Activated T-helper 1 cell treated with Interleukin-2 at 50 U/mL for 16 hours (primary cell): Measurements from ENCODE around the gene STK32B.

ENCODE experiments used
- DNase-seq: peaks from one replicate; pipeline ENCODE4 v3.0.0-alpha.2; 2020; ENCODE audit warnings: low read depth

Gene STK32B

DNA sequence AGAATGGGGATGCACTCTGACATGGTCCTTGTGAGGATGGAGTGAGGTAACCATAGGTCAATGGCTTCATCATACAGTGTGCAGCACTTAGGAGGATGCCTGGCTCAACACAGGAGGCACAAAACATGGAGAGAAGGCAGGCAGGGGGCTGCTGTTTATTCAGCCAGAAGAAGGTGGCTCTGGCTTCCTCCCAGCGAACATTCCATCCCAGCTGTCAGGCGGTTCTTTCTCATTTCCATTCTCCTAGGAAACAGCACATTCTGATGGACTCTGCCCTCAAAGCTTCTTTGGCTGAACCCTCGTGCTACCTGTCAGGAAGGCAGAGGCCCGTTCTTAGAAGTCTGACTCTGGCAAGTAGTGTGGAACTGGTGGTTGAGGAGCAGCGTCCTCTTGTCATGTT lies 18.6 kb downstream of the STK32B start:
- no peak for DNase-seq

- no peak for DNase-seq
Observed at GRCh38 chr4:5072948-5073347, 21.7 kb downstream of the STK32B start.

DNA sequence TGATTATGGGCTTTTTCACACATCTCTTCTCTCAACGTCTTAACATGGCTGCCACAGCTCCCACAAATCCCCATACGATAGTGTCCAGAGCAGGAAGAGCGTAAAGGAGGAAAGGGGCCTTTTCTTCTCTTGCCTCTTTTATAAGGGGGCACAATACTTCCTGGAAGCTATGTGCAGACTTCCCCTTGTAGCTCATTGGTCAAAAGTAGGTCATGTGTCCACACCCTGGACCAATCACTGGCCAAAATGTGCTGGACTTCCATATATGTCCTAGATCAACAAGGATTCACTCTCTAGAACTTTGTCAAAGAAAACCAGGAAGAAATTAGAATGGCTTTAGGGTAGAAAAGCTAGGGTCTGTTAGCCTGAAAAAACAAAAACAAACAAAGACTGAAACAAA lies 26.7 kb downstream of the STK32B start:
- no peak for DNase-seq

GRCh38 chr4:5079581-5079980 lies 28.3 kb downstream of the STK32B start:
- no peak for DNase-seq

DNA sequence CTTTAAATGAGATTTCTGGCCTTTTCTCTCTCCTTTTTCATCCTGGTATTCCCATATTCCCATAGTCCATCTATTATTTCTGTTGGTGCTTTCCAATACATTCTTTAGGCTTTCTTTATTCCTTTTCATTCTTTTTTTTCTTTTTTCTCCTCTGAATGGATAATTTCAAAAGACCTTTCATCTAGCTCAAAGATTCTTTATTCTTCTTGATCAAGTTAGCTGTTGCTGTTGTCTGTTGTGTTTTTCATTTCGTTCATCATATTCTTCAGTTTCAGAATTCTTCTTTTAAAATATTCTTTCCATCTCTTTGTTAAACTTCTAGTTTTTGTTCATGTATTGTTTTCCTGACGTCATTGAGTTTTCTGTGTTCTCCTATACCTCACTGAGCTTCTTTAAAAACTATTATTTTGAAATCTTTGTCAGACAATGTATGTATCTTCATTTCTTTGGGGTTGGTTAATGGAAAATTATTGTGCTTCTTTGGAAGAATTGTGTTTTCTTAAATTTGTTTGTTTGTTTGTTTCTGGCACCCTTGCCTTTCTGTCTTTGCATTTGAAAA lies 30.2 kb downstream of the STK32B start:
- no peak for DNase-seq

DNA sequence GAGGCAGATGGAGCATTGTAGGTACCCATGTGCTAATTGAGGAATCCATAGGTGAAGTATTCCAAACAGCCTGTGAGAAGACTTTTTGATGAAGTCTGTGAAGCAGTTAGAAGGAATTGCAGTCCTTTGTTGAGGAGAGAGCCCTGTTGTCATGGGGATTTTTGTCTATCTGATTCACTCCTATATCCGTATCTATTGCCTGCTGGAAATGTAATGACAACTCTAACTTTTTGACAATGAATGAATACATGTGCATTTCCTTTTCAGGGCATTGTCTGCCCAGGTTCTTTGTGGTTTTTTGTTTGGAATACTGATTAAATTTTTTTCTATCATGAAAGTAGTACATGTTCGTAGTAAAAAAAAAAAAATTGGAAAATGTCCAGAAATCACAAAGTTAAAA lies 31.1 kb downstream of the STK32B start:
- DNase-seq, result no peak

DNA sequence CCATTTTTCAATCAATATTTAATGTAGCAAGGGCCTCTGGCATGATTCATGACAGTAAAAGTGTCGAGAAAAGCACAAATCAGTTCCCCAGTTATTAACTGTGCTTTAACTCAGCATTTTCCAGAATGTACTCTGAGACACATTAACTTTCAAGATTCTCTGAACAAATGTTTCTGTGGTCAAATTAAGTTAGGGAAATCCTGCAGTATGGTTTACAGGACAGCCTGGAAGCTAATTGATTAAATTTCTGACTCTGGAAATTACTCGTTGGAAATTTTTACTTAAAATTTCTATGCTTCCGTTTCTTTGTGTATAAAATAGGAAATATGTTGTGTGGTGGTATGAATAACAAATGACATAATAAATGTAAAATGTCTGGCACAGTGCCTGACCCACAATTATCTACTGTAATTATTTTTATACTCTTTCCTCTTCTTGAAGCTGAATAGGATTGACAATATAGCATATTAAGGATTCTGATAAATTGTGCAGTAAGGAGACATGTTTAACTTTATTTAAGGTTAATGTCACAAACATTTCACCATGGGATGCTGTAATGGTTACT lies 33.7 kb downstream of the STK32B start:
- no peak for DNase-seq

GRCh38 chr4:5086535-5086934 lies 35.3 kb downstream of the STK32B start:
- DNase-seq, result no peak

DNA sequence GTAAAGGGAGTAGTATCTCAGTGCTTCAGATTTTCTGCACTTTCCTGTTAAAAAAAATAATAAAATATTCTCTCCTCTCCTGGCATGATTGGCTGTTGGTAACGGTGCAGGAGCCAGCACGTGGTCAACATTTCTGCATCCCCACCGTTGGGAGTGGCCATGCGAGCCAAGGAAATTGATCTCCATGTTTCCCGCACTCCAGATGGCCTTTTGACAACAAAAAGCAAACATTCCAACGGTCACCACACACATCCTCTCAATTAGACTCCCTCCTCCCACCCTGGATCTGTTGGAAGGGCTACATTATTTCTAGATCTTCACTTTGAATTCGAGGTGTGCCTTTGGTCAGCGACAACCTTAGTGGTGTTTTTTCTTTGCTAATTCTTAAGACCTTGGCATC lies 45.0 kb downstream of the STK32B start:
- DNase-seq, result no peak

GRCh38 chr4:5098176-5098575 lies 46.9 kb downstream of the STK32B start:
- DNase-seq, result no peak

GRCh38 chr4:5100336-5100735 lies 49.1 kb downstream of the STK32B start:
- DNase-seq, result no peak

GRCh38 chr4:5100986-5101385 lies 49.7 kb downstream of the STK32B start:
- DNase-seq, result no peak

GRCh38 chr4:5101571-5101970 lies 50.3 kb downstream of the STK32B start:
- DNase-seq, result no peak

DNA sequence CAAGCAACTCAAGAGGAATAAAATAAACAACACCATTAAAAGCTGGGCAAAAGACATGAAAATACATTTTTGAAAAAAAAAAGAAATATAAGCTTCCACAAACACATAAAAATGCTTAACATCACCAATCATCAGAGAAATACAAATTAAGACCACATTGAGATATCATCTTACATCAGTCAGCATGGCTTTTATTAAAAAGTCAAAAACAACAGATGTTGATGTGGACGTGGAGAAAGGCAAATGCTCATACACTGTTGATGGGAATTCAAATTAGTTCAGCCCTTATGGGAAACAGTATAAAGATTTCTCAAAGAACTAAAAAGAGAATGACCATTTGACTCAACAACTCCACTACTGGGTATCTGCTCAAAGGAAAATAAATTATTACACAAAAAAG lies 59.6 kb downstream of the STK32B start:
- DNase-seq, result no peak

DNA sequence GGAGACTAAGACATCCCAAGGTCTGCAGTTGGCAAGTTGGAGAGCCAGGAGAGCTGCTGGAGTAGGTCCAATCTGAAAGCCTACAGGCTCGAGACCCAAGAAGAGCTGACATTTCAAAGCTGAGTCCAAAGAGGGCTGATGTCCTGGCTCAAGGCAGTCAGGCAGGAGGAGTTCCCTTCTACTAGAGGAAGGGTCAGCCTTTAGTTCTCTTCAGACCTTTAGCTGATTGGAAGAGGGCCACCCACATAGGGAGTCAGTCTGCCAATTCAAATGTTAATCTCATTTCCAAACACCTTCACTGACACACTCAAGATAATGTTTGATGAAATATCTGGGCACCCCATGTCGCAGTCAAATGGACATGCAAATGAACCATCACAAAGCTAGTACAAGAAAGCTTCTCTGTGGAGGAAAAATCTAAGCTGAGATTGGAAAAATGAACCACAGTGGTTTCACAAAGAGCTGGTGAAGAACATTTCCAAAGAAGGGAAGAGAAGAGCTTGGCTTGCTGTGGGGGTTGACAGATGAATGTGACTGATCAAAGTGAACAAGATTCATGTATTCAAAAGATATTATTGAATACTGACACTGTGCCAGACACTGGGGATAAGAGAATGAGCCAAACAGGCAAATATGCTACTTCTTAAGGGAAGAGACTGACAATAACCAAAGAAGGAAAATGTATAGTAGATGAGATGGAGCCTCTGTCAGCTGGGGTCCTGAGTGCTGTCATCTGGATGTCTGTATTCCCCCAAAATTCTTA lies 61.2 kb downstream of the STK32B start:
- no peak for DNase-seq

- no peak for DNase-seq
Observed at GRCh38 chr4:5114950-5115349, 63.7 kb downstream of the STK32B start.

- no peak for DNase-seq
Observed at GRCh38 chr4:5118091-5118786, 67.0 kb downstream of the STK32B start.

DNA sequence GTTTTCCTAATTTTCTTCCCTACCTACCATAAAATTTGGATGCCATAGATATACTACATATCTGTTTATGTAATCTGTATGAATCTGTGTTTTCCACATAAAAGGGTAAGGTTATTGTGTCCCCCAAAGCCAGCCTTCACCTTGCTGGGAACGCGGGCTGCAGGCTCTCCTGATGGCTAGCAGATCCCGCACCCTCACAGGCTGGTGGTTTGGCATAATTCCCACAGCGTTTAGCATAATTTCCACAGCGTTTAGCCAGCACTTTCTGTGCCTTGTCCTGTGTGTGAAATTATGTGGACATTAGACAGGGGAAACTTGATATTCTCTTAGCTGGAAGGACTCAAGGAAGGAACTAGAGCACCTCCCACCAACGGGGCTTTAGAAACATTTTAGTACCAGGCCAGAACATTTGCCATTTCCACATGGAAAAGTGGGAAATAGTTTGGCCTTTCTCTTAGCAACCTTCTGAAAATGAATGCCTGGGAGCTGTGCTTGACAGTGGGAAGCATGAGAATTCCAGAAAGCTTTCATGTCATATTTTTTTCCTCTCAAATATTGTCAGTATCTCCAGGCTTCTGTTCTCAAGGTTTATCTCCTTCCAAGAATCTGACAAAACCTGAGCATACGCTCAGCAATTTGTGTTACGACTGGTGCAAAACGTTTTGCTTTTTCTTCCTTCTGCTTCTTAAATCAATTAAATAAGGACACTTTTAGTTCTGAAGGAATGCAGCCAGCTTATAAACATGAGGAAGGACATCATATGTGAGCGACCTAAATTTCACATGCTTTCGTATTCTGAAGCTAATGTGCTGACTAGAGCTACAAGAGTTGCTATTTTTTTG lies 67.9 kb downstream of the STK32B start:
- no peak for DNase-seq

DNA sequence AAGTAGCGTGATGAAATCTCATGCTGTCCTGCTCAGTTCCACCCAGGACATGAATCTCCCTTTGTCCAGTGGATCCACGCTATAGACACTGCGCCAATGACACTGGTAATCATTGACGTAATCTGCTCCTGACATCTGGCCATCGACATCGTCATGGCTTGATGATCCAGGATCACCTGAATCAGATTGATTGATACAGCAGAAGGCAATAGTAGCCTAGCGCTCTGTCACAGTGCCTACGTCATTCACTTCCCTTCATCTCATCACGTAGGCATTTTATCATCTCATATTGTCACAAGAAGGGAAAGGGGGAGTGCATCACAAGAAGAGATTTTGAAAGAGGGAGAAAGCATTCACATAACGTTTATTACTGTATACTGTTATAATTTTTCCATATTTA lies 68.8 kb downstream of the STK32B start:
- no peak for DNase-seq

DNA sequence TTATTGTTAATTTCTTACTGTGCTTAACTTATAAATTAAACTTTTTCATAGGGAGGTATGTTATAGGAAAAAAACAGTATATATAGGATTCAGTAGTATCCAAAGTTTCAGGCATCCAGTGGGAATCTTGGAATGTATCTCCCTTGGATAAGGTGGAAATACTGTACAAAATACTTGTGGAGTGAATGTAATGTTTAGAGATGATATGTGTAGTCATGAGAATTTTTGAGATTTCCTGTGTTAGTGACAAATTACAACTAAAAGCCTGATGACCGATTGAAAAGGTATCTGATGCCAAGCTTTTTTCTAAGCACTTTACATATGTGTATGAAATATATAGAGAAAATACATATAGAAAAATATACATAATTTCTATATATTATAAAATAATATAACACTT lies 69.2 kb downstream of the STK32B start:
- DNase-seq, result no peak

DNA sequence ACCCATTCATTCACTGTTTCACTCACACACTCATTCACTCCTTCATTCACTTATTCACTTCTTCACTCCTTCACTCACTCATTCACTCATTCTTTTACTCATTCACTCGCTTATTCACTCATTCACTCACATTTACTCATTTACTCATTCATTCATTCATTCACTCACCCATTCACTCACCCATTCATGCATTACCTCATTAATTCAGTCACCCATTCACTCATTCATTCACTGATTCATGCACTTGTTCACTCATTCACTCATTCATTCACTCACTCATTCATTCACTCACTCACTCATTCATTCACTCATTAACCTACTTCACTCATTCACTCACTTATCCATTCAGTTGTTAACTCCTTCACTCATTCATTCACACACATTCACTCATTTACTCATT lies 70.8 kb downstream of the STK32B start:
- no peak for DNase-seq

- no peak for DNase-seq
Observed at GRCh38 chr4:5124876-5125275, 73.6 kb downstream of the STK32B start.
